Activated T-helper 17 cell treated with anti-CD3 and anti-CD28 coated beads, Interleukin-2, amount 50 U/mL, for 72 hours (primary cell): ENCODE results near the gene CD14. TPM values are rescaled to one million over a fixed set of nuclear protein-coding genes. Genes with fewer than 3 reads are reported as not detected.
"Not testable (repeated sequence)": the region's sequence is repeated elsewhere in the genome, so short reads cannot be mapped to it uniquely, and the experiment has no call there.

Experiments used
- ATAC-seq: fragments of 150-1000 bp; cut with Tn5 transposase; replicated peaks from 2 replicates; pipeline ENCODE4 v1.10.0; 2021; ENCODE audit warnings: mild to moderate bottlenecking, moderate library complexity
- H3K27ac Mint-ChIP-seq: one replicate; pipeline ENCODE4 v1.8.0; 2022; ENCODE audit warnings: mixed read lengths
- H3K27me3 Mint-ChIP-seq: one replicate; pipeline ENCODE4 v1.8.0; 2022; ENCODE audit warnings: mixed read lengths
- H3K36me3 Mint-ChIP-seq: one replicate; pipeline ENCODE4 v1.8.0; 2022; ENCODE audit warnings: low read depth, mild to moderate bottlenecking, mixed read lengths
- H3K4me1 Mint-ChIP-seq: one replicate; pipeline ENCODE4 v1.8.0; 2022; ENCODE audit warnings: mixed read lengths
- H3K4me3 Mint-ChIP-seq: one replicate; pipeline ENCODE4 v1.8.0; 2022; ENCODE audit warnings: mild to moderate bottlenecking, mixed read lengths
- H3K9me3 Mint-ChIP-seq: one replicate; pipeline ENCODE4 v1.8.0; 2022; ENCODE audit warnings: mixed read lengths
- total RNA-seq, 2 donors: library from RNA; stranded (reverse); gene quantifications; one replicate each; pipeline ENCODE4 v1.2.3, GENCODE V29; 2022

CD14 gene
- total RNA-seq, 2 donors from 2014 or later, result 0.32 to 0.39 TPM

- Mint-ChIP-seq H3K9me3 (no peaks in the 10 kb centered on the region), H3K4me1 (peaks cover 24% of the 10 kb centered on the region), H3K36me3 (peaks cover 73% of the 10 kb centered on the region), H3K4me3 (no peak overlapping the region), H3K27ac (peak overlapping the region; percentile 36), H3K27me3 (no peaks in the 10 kb centered on the region)
- no peak for ATAC-seq
Measured at GRCh38 chr5:140642718-140643117, 9.7 kb upstream of the CD14 start.

- Mint-ChIP-seq H3K4me3 (peak overlapping the region; percentile 16), H3K9me3 (no peaks in the 10 kb centered on the region), H3K27me3 (no peaks in the 10 kb centered on the region), H3K36me3 (peaks cover 66% of the 10 kb centered on the region), H3K4me1 (peaks cover 24% of the 10 kb centered on the region), H3K27ac (peak overlapping the region; percentile 36)
- no peak for ATAC-seq
Measured at GRCh38 chr5:140641716-140642115, 8.7 kb upstream of the CD14 start.

GRCh38 chr5:140639148-140639981 is 6.4 kb upstream of the CD14 start, which contains the start of gene TMCO6:
Gene TMCO6, plus strand, starts transcription at chr5:140639451. Its CDS starts 77 bp downstream, at chr5:140639528.
- H3K9me3 Mint-ChIP-seq, result no peaks in the 10 kb centered on the region

GRCh38 chr5:140638898-140639147 is 5.8 kb upstream of the CD14 start:
- H3K4me3 Mint-ChIP-seq, result peak overlapping the region; percentile 92
- peaks cover 37% of the 10 kb centered on the region for H3K36me3 Mint-ChIP-seq
- H3K4me1 Mint-ChIP-seq, result peaks cover 24% of the 10 kb centered on the region
- not testable (repeated sequence) for ATAC-seq, H3K27me3 Mint-ChIP-seq, H3K9me3 Mint-ChIP-seq
- H3K27ac Mint-ChIP-seq, result peak overlapping the region; percentile 96

More at GRCh38 chr5:140639148-140639981, 6.4 kb upstream of the CD14 start, which contains the start of gene TMCO6:
- peaks cover 42% of the 10 kb centered on the region for H3K36me3 Mint-ChIP-seq
- H3K27me3 Mint-ChIP-seq, result no peaks in the 10 kb centered on the region
- peak within 1 kb of the TSS; percentile 96 for H3K27ac Mint-ChIP-seq
- peak; percentile 94 for ATAC-seq
- peaks cover 24% of the 10 kb centered on the region for H3K4me1 Mint-ChIP-seq
- H3K4me3 Mint-ChIP-seq, result peak within 1 kb of the TSS; percentile 92

GRCh38 chr5:140637371-140638100 is 4.6 kb upstream of the CD14 start:
- H3K9me3 Mint-ChIP-seq, result no peaks in the 10 kb centered on the region
- H3K4me1 Mint-ChIP-seq, result peaks cover 32% of the 10 kb centered on the region
- peaks cover 24% of the 10 kb centered on the region for H3K36me3 Mint-ChIP-seq
- H3K27ac Mint-ChIP-seq, result peak overlapping the region; percentile 96
- H3K27me3 Mint-ChIP-seq, result no peaks in the 10 kb centered on the region
- peak overlapping the region; percentile 92 for H3K4me3 Mint-ChIP-seq
- ATAC-seq, result no peak

- Mint-ChIP-seq H3K36me3 (peaks cover 7% of the 10 kb centered on the region), H3K4me3 (no peak overlapping the region), H3K27ac (no peak overlapping the region), H3K9me3 (no peaks in the 10 kb centered on the region), H3K27me3 (no peaks in the 10 kb centered on the region), H3K4me1 (peaks cover 17% of the 10 kb centered on the region)
- no peak for ATAC-seq
Measured at GRCh38 chr5:140635291-140636257, 2.6 kb upstream of the CD14 start.

- no peaks in the 10 kb centered on the region for H3K36me3 Mint-ChIP-seq
- ATAC-seq, result no peak
- peaks cover 17% of the 10 kb centered on the region for H3K4me1 Mint-ChIP-seq
- H3K27me3 Mint-ChIP-seq, result no peaks in the 10 kb centered on the region
- peak overlapping the region; percentile 86 for H3K4me3 Mint-ChIP-seq
- no peak overlapping the region for H3K27ac Mint-ChIP-seq
- no peaks in the 10 kb centered on the region for H3K9me3 Mint-ChIP-seq
Measured at GRCh38 chr5:140634103-140634502, 1.1 kb upstream of the CD14 start.

GRCh38 chr5:140633501-140633900 is 526 bp upstream of the CD14 start:
- Mint-ChIP-seq H3K27me3 (no peaks in the 10 kb centered on the region), H3K4me3 (peak overlapping the region; percentile 86), H3K27ac (peak overlapping the region; percentile 67), H3K4me1 (peaks cover 17% of the 10 kb centered on the region), H3K9me3 (no peaks in the 10 kb centered on the region), H3K36me3 (no peaks in the 10 kb centered on the region)
- ATAC-seq, result no peak

GRCh38 chr5:140632366-140633020 is 482 bp downstream of the CD14 start:
- H3K9me3 Mint-ChIP-seq, result peaks cover 3% of the 10 kb centered on the region
- H3K27ac Mint-ChIP-seq, result peak overlapping the region; percentile 67
- H3K27me3 Mint-ChIP-seq, result no peaks in the 10 kb centered on the region
- no peaks in the 10 kb centered on the region for H3K36me3 Mint-ChIP-seq
- H3K4me3 Mint-ChIP-seq, result peak overlapping the region; percentile 86
- peaks cover 10% of the 10 kb centered on the region for H3K4me1 Mint-ChIP-seq
- ATAC-seq, result peak; percentile 77

GRCh38 chr5:140631831-140632365 is 1.1 kb downstream of the CD14 start:
- Mint-ChIP-seq H3K9me3 (peaks cover 3% of the 10 kb centered on the region), H3K4me3 (peak overlapping the region; percentile 86), H3K4me1 (peaks cover 10% of the 10 kb centered on the region), H3K27me3 (no peaks in the 10 kb centered on the region), H3K36me3 (no peaks in the 10 kb centered on the region), H3K27ac (no peak overlapping the region)
- peak; percentile 28 for ATAC-seq

- Mint-ChIP-seq H3K9me3 (peaks cover 3% of the 10 kb centered on the region), H3K36me3 (no peaks in the 10 kb centered on the region), H3K27ac (no peak overlapping the region), H3K4me3 (no peak overlapping the region), H3K4me1 (peaks cover 10% of the 10 kb centered on the region), H3K27me3 (no peaks in the 10 kb centered on the region)
- ATAC-seq, result no peak
Measured at GRCh38 chr5:140631036-140631417, 1.9 kb downstream of the CD14 start.

GRCh38 chr5:140630292-140631035 is 2.5 kb downstream of the CD14 start:
- Mint-ChIP-seq H3K4me3 (no peak overlapping the region), H3K36me3 (no peaks in the 10 kb centered on the region), H3K4me1 (peaks cover 10% of the 10 kb centered on the region), H3K27ac (no peak overlapping the region), H3K9me3 (peaks cover 3% of the 10 kb centered on the region), H3K27me3 (no peaks in the 10 kb centered on the region)
- ATAC-seq, result no peak

- Mint-ChIP-seq H3K4me3 (no peak overlapping the region), H3K36me3 (no peaks in the 10 kb centered on the region), H3K4me1 (peaks cover 10% of the 10 kb centered on the region), H3K27ac (no peak overlapping the region), H3K9me3 (peaks cover 3% of the 10 kb centered on the region), H3K27me3 (no peaks in the 10 kb centered on the region)
- no peak for ATAC-seq
Measured at GRCh38 chr5:140628711-140629110, 4.3 kb downstream of the CD14 start.
